ENCODE measurements around the gene BTAF1. TPM values are rescaled to one million over a fixed set of nuclear protein-coding genes. Genes with fewer than 3 reads are reported as not detected.
"Not testable (repeated sequence)": the region's sequence is repeated elsewhere in the genome, so short reads cannot be mapped to it uniquely, and the experiment has no call there.

BTAF1 gene
- total RNA-seq, 2 experiments from 2014 or later, result 59.9 to 62.1 TPM

DNA sequence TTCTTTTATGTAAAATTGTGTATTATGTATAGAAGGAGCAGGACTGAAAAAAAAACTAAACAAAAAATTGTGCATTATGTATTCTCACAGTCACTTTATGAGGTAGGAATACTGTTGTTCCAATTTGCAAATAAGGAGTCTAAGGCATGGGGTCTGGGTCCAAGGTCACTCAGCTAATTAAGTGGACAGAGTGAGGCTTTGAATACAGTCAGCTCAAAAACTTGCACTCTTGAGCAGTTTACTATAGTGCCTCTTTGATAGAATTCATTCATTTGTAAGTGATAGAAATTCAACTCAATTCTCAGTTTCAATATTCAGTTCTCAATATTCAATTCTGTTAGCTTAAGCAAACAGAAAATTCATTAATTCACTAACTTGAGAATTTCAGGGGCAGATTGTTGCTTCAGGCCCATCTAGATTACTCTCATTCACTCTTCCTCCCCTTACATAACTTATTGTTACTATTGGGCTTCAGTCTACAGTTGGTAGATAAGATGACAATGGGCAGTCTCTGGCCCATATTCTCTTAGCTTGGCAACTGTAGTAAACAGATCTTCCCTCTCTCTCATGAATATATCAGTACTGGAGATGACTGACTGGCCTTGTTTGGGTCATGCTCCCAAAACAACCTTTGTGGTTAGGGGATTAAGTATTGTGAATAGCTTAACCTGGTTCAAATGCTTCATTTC is 86.6 kb downstream of the BTAF1 start:
- ATAC-seq (ENCODE audit: low read depth) (no peak), DNase-seq (no peak)
- H3K27ac Mint-ChIP-seq, result no peak overlapping the region
- POLR2A ChIA-PET, result interaction anchor here (0.6 kb wide), 1 partner anchor 50 kb away, joined by 5 read pairs; no protein-coding TSS in a partner anchor
- no peak overlapping the region for H3K4me3 Mint-ChIP-seq
- no peaks in the 10 kb centered on the region for H3K9me3 Mint-ChIP-seq
- peaks cover 33% of the 10 kb centered on the region for H3K36me3 Mint-ChIP-seq
- peaks cover 8% of the 10 kb centered on the region for H3K4me1 Mint-ChIP-seq
- no peaks in the 10 kb centered on the region for H3K27me3 Mint-ChIP-seq

DNA sequence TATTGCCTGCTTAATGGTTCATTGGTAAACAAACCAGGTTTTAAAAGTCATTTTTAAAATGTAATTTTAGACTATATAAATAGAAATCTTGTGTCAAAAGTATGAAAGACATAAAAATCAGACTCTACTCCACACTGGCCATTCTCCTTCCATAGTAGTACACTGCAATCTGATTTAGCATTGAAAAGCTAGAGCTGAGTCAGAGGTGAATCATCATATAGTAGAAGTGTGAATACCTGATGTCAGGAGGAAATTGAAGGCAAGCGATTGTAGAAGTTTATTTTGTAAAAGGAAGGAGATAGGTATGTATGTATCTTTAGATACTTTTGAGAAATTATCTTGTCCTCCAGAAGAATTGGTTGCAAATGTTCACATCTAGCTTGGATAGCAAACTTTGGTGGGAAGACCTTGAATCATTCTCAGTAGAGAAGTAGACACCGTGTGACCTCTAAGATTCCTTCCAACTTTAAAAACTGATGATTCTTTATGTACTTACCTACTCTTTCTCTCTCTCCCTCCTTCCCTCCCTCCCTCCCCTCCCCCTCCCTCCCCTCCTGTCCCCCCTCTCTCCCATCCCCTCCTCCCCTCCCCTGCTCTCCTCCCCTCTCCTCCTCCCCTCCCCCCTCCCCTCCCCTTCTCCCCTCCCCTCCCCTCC is 88.1 kb downstream of the BTAF1 start:
- no peak for DNase-seq
- Mint-ChIP-seq H3K27ac (no peak overlapping the region), H3K4me3 (no peak overlapping the region), H3K36me3 (peaks cover 28% of the 10 kb centered on the region), H3K27me3 (no peaks in the 10 kb centered on the region), H3K9me3 (no peaks in the 10 kb centered on the region), H3K4me1 (peaks cover 9% of the 10 kb centered on the region)
- no peak for ATAC-seq (ENCODE audit: low read depth)
- POLR2A ChIA-PET, result no interaction called here

DNA sequence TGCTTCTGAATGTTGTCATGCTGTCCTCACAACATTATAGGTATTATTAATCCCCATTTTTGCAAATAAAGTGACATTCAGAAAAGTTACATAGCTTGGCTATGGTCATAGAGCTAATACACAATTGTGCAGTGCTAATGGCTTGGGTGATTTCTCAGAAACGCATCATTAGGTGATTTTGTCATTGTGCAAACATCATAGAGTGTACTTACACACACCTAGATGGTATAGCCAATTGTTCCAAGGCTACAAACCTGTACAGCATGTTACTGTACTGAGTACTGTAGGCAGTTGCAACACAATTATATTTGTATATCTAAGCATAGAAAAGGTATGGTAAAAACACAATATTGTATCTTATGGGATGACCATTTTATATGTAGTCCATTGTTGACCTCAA is 91.0 kb downstream of the BTAF1 start:
- POLR2A ChIA-PET, result no interaction called here
- no peaks in the 10 kb centered on the region for H3K9me3 Mint-ChIP-seq

DNA sequence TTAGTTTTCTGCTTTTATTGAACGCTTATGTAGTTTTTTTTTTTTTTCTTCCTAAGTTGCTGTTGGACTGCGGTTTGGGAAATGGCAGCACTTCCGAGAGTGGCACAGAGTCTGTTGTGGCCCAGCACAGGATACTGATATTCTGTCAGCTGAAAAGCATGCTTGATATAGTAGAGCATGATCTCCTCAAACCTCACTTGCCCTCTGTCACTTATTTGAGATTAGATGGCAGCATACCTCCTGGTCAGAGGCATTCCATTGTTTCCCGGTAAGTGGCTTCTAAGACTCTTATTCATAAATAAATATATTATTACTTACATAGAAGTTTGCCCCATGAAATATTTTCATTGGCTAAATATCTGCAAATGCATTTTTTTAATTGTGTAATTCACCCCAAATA is 101.1 kb downstream of the BTAF1 start:
- H3K4me1 Mint-ChIP-seq, result no peaks in the 10 kb centered on the region
- H3K27me3 Mint-ChIP-seq, result no peaks in the 10 kb centered on the region
- ATAC-seq (ENCODE audit: low read depth) (no peak), DNase-seq (no peak)
- H3K27ac Mint-ChIP-seq, result no peak overlapping the region
- POLR2A ChIA-PET, result no interaction called here
- peaks cover 19% of the 10 kb centered on the region for H3K36me3 Mint-ChIP-seq
- H3K4me3 Mint-ChIP-seq, result no peak overlapping the region
- H3K9me3 Mint-ChIP-seq, result no peaks in the 10 kb centered on the region

More for the DNA sequence above, 91.0 kb downstream of the BTAF1 start:
- Mint-ChIP-seq H3K4me3 (no peak overlapping the region), H3K36me3 (peaks cover 32% of the 10 kb centered on the region), H3K4me1 (peaks cover 8% of the 10 kb centered on the region), H3K27ac (no peak overlapping the region), H3K27me3 (no peaks in the 10 kb centered on the region)
- DNase-seq, result no peak
- ATAC-seq (ENCODE audit: low read depth), result no peak

DNA sequence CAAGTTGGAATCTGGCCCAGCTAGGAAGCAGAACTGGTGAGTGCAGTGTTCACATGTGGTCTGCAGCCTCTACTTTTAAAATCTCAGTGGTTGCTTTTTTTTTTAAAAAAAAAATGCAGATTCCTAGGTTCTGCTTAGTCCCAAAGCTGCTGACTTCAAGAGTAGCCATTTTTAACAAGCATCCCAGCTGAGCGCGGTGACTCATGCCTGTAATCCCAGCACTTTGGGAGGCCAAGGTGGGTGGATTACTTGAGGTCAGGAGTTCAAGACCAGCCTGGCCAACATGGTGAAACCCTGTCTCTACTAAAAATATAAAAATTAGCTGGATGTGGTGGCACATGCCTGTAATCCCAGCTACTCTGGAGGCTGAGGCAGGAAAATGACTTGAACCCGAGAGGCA is 101.8 kb downstream of the BTAF1 start:
- DNase-seq, POLR2A ChIA-PET: not testable (repeated sequence)
- peaks cover 19% of the 10 kb centered on the region for H3K36me3 Mint-ChIP-seq

DNA sequence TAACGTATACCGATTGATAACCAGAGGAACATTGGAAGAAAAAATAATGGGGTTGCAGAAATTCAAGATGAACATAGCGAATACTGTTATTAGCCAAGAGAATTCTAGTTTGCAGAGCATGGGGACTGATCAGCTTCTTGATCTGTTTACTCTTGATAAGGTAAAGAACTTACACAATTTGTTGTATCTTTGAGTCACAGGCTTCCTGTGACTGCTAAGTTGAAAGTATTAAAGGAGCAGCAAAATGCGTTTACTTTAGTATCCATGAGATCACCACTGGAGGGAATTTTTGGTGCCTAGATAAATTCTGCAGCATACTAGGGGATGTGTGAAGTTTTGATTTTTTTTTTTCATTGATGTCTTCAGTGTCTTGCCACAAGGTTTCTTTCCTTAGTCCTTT is 103.6 kb downstream of the BTAF1 start:
- no peak for ATAC-seq (ENCODE audit: low read depth)
- Mint-ChIP-seq H3K27me3 (no peaks in the 10 kb centered on the region), H3K27ac (no peak overlapping the region), H3K4me3 (no peak overlapping the region), H3K9me3 (no peaks in the 10 kb centered on the region), H3K36me3 (peaks cover 28% of the 10 kb centered on the region), H3K4me1 (peaks cover 9% of the 10 kb centered on the region)
- POLR2A ChIA-PET, result no interaction called here
- no peak for DNase-seq

More for the DNA sequence above, 101.8 kb downstream of the BTAF1 start:
- not testable (repeated sequence) for H3K4me1 Mint-ChIP-seq; H3K9me3 Mint-ChIP-seq; ATAC-seq (ENCODE audit: low read depth); H3K27ac Mint-ChIP-seq; H3K4me3 Mint-ChIP-seq; H3K27me3 Mint-ChIP-seq

DNA sequence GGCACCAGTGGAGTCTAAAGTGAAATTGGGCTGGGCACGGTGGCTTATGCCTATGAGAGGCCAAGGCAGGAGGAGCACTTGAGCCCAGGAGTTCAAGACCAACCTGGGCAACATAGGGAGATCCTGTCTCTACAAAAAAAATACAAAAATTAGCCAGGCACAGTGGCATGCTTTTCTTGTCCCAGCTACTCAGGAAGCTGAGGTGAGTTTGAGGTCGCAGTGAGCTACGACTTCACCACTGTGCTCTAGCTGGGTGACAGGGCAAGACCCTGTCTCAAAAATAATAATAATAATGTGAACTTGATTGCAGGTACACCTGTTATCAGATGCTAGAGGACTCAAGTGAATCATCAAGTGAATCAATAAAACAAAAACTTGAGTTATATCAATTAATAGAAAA is 108.0 kb downstream of the BTAF1 start:
- peak; percentile 60 for ATAC-seq (ENCODE audit: low read depth)
- no peak overlapping the region for H3K27ac Mint-ChIP-seq

DNA sequence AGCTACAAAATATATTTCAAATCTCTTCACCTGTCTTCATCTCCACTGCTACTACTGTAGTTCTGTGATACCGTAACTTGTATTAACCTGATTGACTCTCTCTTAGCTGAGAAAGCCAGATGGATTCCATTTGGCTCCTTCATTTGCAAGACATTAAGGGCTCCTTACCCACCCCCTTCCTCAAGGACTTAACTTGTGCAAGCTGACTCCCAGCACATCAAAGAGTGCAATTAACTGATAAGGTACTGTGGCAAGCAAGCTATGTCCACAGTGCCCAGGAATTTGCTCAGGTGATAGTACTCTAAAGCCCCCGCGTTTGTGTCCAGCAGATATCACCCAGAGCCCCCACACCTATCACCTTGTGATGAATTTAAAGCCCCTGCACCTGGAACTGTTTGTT is 109.5 kb downstream of the BTAF1 start:
- POLR2A ChIA-PET, result interaction anchor here (0.5 kb wide), 1 partner anchor 28 kb away, joined by 3 read pairs; no protein-coding TSS in a partner anchor
- H3K36me3 Mint-ChIP-seq, result peaks cover 43% of the 10 kb centered on the region
- H3K4me1 Mint-ChIP-seq; H3K4me3 Mint-ChIP-seq; ATAC-seq (ENCODE audit: low read depth); H3K9me3 Mint-ChIP-seq; H3K27ac Mint-ChIP-seq; H3K27me3 Mint-ChIP-seq; DNase-seq: not testable (repeated sequence)

More for the DNA sequence above, 108.0 kb downstream of the BTAF1 start:
- Mint-ChIP-seq H3K4me1 (peaks cover 9% of the 10 kb centered on the region), H3K4me3 (peak overlapping the region; percentile 21), H3K9me3 (no peaks in the 10 kb centered on the region), H3K27me3 (no peaks in the 10 kb centered on the region), H3K36me3 (peaks cover 49% of the 10 kb centered on the region)
- POLR2A ChIA-PET, result no interaction called here
- DNase-seq, result no peak

DNA sequence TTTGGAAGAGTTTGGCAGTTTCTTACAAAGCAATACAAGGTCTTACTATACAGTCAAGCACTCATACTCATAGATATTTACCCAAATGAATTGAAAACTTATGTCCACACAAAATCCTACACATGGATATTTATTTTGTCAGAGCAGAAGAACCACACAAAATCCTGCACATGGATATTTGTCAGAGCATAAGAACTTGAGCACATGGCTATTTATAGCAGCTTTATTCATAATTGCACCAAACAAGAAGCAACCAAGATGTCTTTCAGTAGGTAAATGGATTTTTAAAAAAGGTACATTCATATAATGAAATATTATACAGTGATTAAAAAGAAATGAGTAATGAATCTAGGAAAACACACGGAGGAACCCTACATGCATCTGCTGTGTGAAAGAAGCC is 115.4 kb downstream of the BTAF1 start:
- Mint-ChIP-seq H3K27me3 (no peaks in the 10 kb centered on the region), H3K36me3 (peaks cover 18% of the 10 kb centered on the region), H3K4me3 (no peak overlapping the region), H3K27ac (no peak overlapping the region), H3K9me3 (no peaks in the 10 kb centered on the region), H3K4me1 (no peaks in the 10 kb centered on the region)
- POLR2A ChIA-PET, result no interaction called here
- DNase-seq (no peak), ATAC-seq (ENCODE audit: low read depth) (no peak)

DNA sequence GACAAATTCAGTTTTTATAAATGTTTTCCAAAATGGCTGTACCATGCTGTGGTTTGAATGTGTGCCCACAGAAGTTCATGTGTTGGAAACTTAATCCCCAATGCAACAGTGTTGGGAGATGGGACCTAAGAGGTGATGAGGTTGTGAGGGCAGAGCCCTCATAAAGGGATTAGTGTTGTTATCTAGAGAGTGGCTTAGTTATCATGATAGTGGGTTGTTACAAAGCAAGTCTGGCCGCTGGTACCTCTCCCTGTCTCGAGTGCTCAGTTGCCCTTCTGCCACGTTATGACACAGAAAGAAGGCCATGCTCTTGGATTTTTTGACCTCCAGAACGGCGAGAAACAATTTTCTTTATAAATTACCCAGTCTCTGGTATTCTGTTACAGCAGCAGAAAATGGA is 119.0 kb downstream of the BTAF1 start:
- Mint-ChIP-seq H3K9me3 (no peaks in the 10 kb centered on the region), H3K4me1 (peaks cover under 1% of the 10 kb centered on the region), H3K27ac (no peak overlapping the region), H3K36me3 (peaks cover 4% of the 10 kb centered on the region), H3K4me3 (no peak overlapping the region), H3K27me3 (no peaks in the 10 kb centered on the region)
- DNase-seq, result no peak
- POLR2A ChIA-PET, result no interaction called here
- no peak for ATAC-seq (ENCODE audit: low read depth)

DNA sequence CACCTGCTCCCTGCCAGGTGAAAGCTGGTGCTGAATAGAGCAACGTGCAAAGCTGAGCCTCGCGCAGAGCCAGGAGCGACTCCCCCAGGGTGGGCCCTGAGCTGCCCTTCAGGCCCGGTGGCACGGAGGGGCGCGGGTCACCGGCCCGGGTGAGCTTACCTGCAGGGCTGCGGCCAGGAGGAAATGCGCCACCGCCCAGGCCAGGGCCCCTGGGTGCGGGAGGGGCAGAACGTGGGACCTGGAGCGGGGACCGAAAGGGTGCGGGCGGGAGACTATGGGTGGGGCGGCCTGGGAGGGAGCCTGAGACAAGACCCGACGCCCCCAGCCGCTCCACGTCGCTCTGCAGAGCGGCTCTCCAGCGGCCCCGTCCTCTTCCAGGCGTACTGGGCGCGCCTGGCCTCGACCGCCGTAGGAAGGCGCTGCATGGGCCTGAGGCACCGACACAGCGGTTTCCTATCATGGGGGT is 122.1 kb downstream of the BTAF1 start:
- Mint-ChIP-seq H3K36me3 (peaks cover 3% of the 10 kb centered on the region), H3K4me3 (no peak overlapping the region), H3K4me1 (peaks cover 10% of the 10 kb centered on the region), H3K27me3 (no peaks in the 10 kb centered on the region), H3K9me3 (no peaks in the 10 kb centered on the region), H3K27ac (no peak overlapping the region)
- POLR2A ChIA-PET, result no interaction called here
- ATAC-seq (ENCODE audit: low read depth) (no peak), DNase-seq (no peak)

DNA sequence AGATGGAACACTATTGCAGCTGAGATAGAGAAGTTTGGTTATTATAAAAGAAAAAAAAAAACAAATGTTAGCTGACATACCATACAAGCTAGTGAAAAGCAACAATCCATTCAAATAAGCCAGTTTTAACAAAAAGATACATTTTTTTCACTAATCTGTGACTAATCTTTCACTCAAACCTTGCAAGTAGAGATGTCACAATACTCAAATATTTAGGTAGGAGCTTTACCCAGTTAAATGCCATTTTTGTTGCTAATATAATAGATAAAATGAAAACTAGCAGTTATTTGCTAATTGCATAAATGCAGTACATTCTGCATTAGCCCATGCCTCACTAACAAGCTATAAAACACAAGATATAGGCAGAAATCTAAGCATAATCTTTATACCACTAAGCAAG is 123.6 kb downstream of the BTAF1 start:
- no peaks in the 10 kb centered on the region for H3K27me3 Mint-ChIP-seq
- H3K36me3 Mint-ChIP-seq, result peaks cover 3% of the 10 kb centered on the region
- DNase-seq (no peak), ATAC-seq (ENCODE audit: low read depth) (no peak)
- POLR2A ChIA-PET, result no interaction called here
- H3K9me3 Mint-ChIP-seq, result no peaks in the 10 kb centered on the region
- no peak overlapping the region for H3K27ac Mint-ChIP-seq
- H3K4me3 Mint-ChIP-seq, result no peak overlapping the region
- peaks cover 10% of the 10 kb centered on the region for H3K4me1 Mint-ChIP-seq

DNA sequence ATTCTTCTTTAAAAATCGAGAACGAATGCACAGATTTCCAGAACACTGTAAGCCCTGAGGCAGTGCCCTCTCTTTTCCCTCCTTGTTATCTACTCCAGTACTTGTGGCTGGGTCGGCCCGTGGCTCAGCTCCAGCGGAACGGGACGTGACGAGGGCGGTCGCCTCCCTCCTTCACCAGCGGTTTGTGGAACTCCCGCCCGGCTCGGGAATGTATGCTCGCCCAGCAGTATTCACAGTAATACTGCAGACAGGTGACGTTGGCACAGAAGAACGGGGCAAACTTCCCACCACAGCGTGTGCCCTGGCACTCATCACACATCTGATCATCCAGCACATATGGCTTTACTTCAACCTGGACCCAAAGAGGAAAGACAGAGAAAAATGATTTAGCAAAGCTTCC is 128.5 kb downstream of the BTAF1 start:
- POLR2A ChIA-PET, result no interaction called here
- Mint-ChIP-seq H3K9me3 (no peaks in the 10 kb centered on the region), H3K36me3 (peaks cover 2% of the 10 kb centered on the region)

DNA sequence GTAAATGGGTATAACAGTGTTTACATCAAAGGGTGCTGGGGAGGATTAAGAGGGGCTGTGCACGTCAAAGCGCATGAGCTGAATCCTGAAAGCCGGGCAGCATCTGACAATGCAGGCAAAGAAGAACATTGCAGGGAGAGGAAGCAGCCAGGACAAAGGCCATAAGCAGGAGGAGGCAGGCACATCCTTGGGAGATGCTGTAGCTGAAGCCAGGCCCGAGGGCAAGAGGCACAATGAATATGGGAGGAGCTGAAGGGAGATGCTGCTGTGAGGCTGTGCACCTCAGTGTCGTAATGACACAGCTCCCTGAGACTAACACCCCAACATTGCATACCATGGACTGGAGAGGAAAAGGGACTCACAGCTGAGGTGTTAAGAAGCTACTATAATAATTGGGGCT is 129.2 kb downstream of the BTAF1 start:
- POLR2A ChIA-PET, result no interaction called here
- ATAC-seq (ENCODE audit: low read depth), result no peak
- Mint-ChIP-seq H3K4me3 (no peak overlapping the region), H3K9me3 (no peaks in the 10 kb centered on the region), H3K27me3 (no peaks in the 10 kb centered on the region), H3K27ac (no peak overlapping the region), H3K36me3 (peaks cover 2% of the 10 kb centered on the region), H3K4me1 (peaks cover 11% of the 10 kb centered on the region)
- DNase-seq, result no peak

More for the DNA sequence above, 128.5 kb downstream of the BTAF1 start:
- Mint-ChIP-seq H3K27ac (no peak overlapping the region), H3K4me3 (no peak overlapping the region), H3K4me1 (peaks cover 13% of the 10 kb centered on the region), H3K27me3 (no peaks in the 10 kb centered on the region)
- ATAC-seq (ENCODE audit: low read depth), result no peak
- DNase-seq, result no peak

Measured in activated naive CD8-positive, alpha-beta T cell treated with anti-CD3 and anti-CD28 coated beads, Interleukin-2, amount 10 ng/mL, durations not matched to agents 7 days and 5 days (primary cell).